ENCODE measurements around the gene TECPR2. TPM values are rescaled to one million over a fixed set of nuclear protein-coding genes. Genes with fewer than 3 reads are reported as not detected.
"Not testable (repeated sequence)": the region's sequence is repeated elsewhere in the genome, so short reads cannot be mapped to it uniquely, and the experiment has no call there.

The TECPR2 gene
- total RNA-seq, 2 experiments from 2014 or later = 8.4 to 9.7 TPM

GRCh38 chr14:102525929-102526497 is 163.3 kb downstream of the TECPR2 start:
- POLR2A ChIA-PET = interaction anchor here (0.6 kb wide), 1 partner anchor 257 kb away, joined by 3 read pairs; no protein-coding TSS in a partner anchor

GRCh38 chr14:102528431-102529170 is 165.9 kb downstream of the TECPR2 start:
- CTCF ChIA-PET = interaction anchor here (0.7 kb wide), 1 partner anchor 37 kb away, joined by 4 read pairs; no protein-coding TSS in a partner anchor
- POLR2A ChIA-PET = no interaction called here

More at GRCh38 chr14:102525929-102526497, 163.3 kb downstream of the TECPR2 start:
- CTCF ChIA-PET = interaction anchor here (0.6 to 5.1 kb wide), 3 partner anchors 13 to 581 kb away, joined by 3 to 30 read pairs (median 4); no protein-coding TSS in a partner anchor

- POLR2A ChIA-PET = no interaction called here
- CTCF ChIA-PET = interaction anchor here (0.5 kb wide), 1 partner anchor 103 kb away, joined by 3 read pairs; no protein-coding TSS in a partner anchor
These were observed 168.2 kb downstream of the TECPR2 start for GRCh38 chr14:102530828-102531478.

GRCh38 chr14:102532204-102532658 is 169.5 kb downstream of the TECPR2 start:
- CTCF ChIA-PET = no interaction called here

GRCh38 chr14:102537981-102538601 is 175.3 kb downstream of the TECPR2 start:
- POLR2A ChIA-PET = no interaction called here
- CTCF ChIA-PET = interaction anchor here (1.3 kb wide), 1 partner anchor 13 kb away, joined by 4 read pairs; no protein-coding TSS in a partner anchor

More at GRCh38 chr14:102532204-102532658, 169.5 kb downstream of the TECPR2 start:
- POLR2A ChIA-PET = no interaction called here

- CTCF ChIA-PET = interaction anchor here (1.3 kb wide), 1 partner anchor 14 kb away, joined by 4 read pairs; no protein-coding TSS in a partner anchor
- POLR2A ChIA-PET = no interaction called here
These were observed 176.1 kb downstream of the TECPR2 start for GRCh38 chr14:102538602-102539543.

- ChIA-PET POLR2A (no interaction called here), CTCF (interaction anchor here (1.3 kb wide), 1 partner anchor 15 kb away, joined by 4 read pairs; no protein-coding TSS in a partner anchor)
These were observed 177.0 kb downstream of the TECPR2 start for GRCh38 chr14:102539544-102540314.

GRCh38 chr14:102540315-102541028 is 177.7 kb downstream of the TECPR2 start:
- CTCF ChIA-PET = no interaction called here
- POLR2A ChIA-PET = no interaction called here

- CTCF ChIA-PET = not testable (repeated sequence)
- POLR2A ChIA-PET = interaction anchor here (0.7 kb wide), 1 partner anchor 238 kb away, joined by 4 read pairs; no protein-coding TSS in a partner anchor
These were observed 178.3 kb downstream of the TECPR2 start for GRCh38 chr14:102541029-102541491.

GRCh38 chr14:102541771-102542170 is 179.0 kb downstream of the TECPR2 start:
- CTCF ChIA-PET = no interaction called here
- POLR2A ChIA-PET = interaction anchor here (0.7 kb wide), 1 partner anchor 237 kb away, joined by 4 read pairs; no protein-coding TSS in a partner anchor

- ChIA-PET CTCF (interaction anchor here (0.8 kb wide), 1 partner anchor 19 kb away, joined by 3 read pairs; no protein-coding TSS in a partner anchor), POLR2A (no interaction called here)
These were observed 181.5 kb downstream of the TECPR2 start for GRCh38 chr14:102544046-102544746.

- ChIA-PET CTCF (interaction anchor here (0.8 kb wide), 1 partner anchor 20 kb away, joined by 3 read pairs; no protein-coding TSS in a partner anchor), POLR2A (no interaction called here)
These were observed 182.2 kb downstream of the TECPR2 start for GRCh38 chr14:102544747-102545460.

- POLR2A ChIA-PET = no interaction called here
- CTCF ChIA-PET = no interaction called here
These were observed 182.9 kb downstream of the TECPR2 start for GRCh38 chr14:102545461-102546265.

- ChIA-PET CTCF (interaction anchor here (0.7 kb wide), 1 partner anchor 157 kb away, joined by 6 read pairs; no protein-coding TSS in a partner anchor), POLR2A (no interaction called here)
These were observed 186.0 kb downstream of the TECPR2 start for GRCh38 chr14:102548616-102549240.

Measured in activated CD8-positive, alpha-beta memory T cell treated with anti-CD3 and anti-CD28 coated beads for 36 hours (primary cell).